Fibroblast of skin of abdomen (primary cell): ENCODE measurements around the gene GAP43. TPM values are rescaled to one million over a fixed set of nuclear protein-coding genes. Genes with fewer than 3 reads are reported as not detected.

Experiments used
- DNase-seq: peaks from one replicate; pipeline ENCODE4 v3.0.0-alpha.2; 2013
- polyA plus RNA-seq, 2 experiments: library from polyadenylated mRNA; unstranded; fragments of 120-200 nt; gene quantifications; one replicate each; pipeline ENCODE4 v1.2.1, GENCODE V29; 2013; ENCODE audit not compliant: insufficient read length in 2 of 2

The GAP43 gene, protein sequence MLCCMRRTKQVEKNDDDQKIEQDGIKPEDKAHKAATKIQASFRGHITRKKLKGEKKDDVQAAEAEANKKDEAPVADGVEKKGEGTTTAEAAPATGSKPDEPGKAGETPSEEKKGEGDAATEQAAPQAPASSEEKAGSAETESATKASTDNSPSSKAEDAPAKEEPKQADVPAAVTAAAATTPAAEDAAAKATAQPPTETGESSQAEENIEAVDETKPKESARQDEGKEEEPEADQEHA
- polyA plus RNA-seq (2013, experiment 1 of 2; ENCODE audit: insufficient read length), result 6.5 TPM
- 6.0 TPM for polyA plus RNA-seq (2013, experiment 2 of 2; ENCODE audit: insufficient read length)

DNA sequence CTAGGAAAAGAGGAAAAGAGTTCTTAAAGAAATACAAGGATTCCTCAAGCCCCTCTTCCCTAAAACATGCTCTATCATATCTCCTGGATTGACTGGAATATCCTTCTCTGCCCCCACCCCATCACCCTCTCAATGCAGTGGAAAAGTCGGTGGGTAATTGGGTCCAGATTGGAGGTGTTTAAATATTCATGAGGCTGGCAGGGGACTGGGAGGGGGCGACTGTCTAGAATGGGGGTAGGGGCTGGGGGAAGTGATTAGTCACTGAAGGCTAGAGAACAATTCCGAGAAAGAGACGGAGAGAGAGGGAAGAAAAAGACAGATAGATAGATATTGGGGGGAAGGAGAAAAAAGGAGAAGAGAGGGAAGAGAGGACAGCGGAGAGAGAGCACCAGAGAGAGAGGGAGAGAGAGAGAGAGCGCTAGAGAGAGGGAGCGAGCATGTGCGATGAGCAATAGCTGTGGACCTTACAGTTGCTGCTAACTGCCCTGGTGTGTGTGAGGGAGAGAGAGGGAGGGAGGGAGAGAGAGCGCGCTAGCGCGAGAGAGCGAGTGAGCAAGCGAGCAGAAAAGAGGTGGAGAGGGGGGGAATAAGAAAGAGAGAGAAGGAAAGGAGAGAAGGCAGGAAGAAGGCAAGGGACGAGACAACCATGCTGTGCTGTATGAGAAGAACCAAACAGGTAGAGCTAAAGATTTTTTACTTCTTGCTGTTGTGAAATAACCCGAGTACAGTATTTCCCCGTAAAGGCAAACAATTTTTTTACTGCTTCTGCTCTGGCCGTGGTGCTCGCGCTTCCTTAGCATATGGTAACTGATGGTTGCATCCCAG lies at the start of gene GAP43:
TSS of gene GAP43 (plus strand) at position 467 of the 825 bp plus-strand sequence. CDS start at position 647, 180 bp downstream.
- peak; percentile 87 for DNase-seq

DNA sequence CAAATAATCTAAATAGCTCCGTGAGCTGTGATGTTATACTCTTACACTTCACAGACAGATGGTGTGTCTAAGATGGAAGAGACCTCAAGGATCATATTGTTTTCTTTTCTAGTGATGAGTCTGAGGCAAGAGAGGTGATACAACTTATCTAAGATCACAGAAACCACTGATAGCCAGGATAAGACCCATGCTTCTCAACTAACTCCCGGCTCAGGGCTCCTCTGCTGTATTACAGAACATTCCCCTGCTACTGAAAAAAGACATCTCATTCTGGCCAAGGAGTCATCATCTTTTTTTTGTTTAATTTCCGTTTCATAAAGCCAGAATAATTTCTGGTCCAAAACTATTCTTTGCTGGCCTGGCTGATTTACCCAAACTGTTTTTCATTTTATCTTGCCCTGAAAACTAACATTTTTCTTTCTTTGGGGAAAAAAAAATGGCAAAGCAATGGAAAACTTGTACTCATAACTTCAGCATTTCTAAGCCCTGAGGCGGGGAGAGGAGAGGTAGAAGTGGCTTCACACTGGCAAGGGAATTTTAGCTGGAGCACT lies 46.9 kb upstream of the GAP43 start:
- DNase-seq, result no peak

DNA sequence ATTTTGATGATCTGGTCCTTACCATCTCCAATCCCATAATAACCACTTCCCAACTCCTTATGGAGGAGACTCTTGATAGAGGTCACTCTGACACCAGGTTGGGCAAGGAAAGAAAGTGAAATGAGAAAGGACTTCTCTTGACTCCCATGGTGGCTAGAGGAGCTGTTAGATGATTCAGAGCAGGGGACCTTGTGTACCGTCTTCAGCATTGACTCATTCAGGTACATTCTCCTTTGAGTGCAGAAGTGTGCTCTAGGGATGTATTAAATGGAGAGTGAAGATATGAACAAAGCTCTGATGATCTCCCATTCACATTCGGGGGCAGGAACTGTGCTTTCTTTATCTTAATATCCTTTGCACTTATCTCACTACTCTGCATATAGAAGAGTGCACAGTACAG lies 46.3 kb upstream of the GAP43 start:
- no peak for DNase-seq

DNA sequence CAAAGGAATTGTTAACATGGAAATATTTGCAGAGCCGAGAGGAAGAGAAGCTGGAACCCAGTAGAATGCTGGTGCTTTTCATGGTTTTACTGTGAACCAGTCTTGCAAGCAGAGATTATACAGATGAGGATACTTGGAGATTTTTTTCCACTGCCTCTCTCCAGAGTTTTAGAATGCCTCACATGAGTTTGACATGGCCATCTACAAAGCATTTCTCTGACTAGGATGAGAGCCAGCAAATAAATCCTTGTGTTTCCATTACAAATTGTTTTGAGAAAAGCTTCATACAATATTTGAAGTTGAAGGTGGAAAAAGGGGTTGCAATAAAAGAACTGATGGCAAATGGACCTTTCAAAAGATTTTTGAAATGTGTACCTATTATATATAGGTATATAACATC lies 45.0 kb upstream of the GAP43 start:
- DNase-seq, result no peak

DNA sequence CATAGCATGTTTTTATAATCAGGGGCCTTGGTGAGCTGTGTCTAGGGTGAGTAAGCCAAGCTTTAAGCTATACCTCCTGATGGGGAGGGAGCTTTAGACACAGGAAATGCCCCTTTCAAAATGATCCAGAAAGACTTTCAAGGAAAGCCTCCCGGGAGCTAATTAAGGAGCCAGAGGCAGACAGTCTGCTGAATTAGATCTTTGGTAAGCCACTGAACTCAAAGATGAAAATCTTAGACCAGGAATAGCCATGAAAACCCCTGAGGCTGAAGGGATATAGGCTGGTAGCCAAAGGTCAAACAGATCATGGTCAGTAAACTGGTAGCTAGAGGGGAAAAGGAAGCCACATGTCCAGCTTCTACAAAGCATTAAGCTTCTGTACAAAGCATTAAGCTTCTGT lies 42.7 kb upstream of the GAP43 start:
- peak; percentile 17 for DNase-seq

DNA sequence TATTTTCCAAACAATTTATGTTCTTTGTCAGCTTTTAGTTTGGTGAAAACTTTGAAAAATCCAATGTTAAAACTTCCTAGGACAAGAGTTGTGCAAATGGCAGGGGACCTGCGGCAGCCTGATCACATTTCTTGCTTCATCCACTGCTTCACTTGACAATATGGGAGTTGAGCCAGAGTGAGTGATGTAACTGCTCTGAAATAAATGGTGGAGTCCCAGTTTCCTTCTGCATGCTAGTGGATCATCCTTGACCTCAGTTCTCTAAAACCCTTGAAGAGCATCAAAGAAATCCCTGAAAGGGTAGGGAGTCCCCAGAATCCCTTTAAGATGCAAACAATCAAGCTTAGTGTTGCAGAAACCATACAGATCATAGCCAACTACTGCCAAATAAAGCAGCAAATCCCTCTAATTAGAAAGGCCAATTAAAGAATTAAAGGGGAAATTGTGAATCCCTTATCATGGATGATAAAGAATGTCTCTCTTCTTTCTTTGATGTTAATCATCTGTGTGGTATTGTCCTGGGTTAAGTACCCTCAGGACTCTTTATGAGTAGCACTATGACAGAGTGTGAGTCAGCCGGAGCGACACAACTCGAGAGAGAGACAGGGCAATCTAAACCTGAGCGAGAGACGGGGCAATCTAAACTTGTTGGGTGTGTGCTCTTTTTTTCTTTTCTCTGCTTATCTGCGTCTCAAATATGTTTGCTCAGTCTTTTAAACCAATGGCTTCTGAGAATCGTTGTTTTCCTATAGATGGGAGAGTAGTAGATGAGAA lies 41.8 kb upstream of the GAP43 start:
- DNase-seq, result peak; percentile 39

DNA sequence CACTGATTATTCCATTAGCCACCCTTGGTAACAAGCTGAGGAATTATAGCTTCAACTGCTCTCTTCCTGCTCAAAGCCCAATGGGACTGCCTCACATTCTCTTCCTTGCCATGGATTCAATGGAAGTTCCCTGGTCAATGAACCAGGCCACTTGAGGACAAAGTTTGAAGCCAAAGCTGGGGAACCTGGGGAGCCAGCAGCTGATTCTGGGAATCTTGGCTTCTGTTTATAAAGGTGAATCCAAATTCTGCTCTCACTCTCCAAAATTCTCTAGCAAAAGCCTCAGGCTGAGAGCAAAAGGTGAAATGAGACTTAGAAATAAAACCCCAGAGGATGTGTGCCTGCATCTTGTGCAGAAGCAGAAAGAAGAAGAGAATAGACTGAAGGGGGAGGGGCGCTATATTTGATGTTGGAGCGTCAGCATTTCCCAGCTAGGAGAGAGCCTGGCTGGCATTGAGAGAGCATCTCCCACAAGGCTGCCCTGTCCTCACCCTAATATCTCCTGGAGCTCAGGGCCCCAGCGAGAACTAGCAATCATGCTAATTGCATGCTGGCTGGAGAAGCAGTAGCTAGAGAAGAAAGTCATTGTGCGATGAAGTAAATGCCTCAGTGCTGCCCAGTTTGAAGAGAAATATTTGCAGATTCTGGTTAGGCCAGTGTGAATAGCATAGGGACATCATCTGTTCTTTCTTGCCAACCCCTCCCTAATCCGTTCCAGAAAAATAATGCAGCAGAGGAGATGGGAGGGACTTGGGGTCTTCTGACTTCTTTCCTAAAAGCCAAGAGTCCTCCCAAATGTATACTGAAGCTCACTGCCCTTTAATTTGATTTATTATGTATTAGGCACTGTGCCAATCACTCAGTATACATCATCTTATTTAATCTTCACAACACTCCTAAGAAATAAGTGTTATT lies 34.9 kb upstream of the GAP43 start:
- no peak for DNase-seq

DNA sequence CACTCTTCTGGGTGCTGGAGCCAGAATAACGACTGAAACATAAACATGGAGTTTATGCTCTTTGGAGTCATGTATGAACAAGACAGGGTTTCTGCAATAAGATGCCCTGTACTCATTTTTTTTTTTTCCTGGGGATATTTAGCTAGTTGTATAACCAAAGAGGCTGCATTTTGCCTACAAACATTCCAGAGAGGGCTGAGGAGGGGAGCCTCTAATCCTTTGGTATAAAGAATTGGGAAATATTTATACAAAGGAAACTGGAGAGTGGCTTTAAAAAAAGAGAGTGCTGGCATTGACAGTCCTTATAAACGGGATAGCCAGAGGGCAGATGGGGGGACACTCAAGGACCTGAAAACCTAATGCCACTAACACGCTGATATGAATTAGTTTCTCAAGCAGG lies 32.4 kb upstream of the GAP43 start:
- DNase-seq, result no peak

DNA sequence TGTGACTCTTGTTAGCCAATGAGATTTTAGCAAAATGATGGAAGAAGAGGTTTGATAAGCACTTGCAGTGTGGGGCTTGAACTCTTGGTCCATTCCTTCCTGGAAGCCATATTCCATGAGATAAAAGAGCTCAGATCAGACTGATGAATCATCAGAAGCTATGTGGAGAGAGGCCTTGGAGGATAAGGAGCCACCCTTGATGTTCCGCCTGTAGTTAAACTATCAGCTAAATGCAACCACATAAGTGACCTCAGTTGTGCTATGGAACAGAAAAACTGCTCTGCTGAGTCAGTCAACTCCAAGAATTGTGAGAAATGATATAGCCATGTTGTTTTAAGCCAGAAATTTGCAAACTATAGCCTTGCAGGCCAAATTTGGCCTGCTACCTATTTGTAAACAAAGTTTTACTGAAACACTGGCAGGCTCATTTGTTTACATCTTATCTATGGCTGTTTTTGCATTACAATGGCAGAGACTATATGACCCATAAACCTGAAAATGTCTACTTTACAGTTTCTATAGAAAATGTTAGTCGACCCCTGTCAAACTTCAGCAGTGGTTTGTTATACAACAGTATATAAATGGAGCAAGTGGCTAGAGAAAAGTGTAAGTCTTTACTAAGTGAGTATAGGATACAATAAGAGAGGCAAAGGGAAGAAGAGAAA lies 27.6 kb upstream of the GAP43 start:
- peak; percentile 14 for DNase-seq

DNA sequence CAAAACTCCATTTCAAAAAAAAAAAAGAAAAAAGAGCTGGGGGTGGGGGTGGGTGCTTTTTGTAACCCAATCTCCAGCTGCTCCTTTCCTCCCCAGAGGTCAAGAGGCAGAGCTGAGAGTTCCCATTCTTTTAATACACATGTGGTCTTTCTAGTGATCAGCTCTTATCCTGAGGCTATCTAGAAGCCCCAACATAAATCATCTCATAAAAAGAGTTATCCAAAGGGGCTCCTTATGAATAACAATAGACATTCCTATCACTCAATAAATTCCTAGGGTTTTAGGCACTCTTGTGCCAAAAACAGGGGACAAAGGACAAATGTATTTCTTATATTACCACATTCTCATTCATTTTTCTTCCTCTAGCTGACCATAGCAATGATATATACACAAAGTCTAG lies 25.1 kb upstream of the GAP43 start:
- no peak for DNase-seq

DNA sequence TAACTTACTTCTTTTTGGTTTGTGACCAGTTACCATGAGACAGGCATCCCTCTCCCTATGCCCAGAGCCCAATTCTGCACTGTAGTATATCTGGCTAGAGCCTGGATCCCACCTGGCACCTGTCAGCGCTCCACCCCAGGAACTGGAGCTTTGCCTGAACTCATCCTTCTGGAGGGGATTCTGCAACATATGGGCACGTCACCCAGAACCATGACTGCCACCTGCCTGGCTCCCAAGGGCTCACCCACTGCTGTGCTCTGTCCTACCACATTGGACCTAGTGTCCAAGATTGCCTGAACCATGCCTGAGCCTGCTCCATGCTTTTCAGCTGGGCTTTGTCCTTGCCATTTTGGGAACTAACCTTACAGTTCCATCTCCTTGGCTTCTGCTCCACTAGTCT lies 21.1 kb upstream of the GAP43 start:
- DNase-seq, result no peak

DNA sequence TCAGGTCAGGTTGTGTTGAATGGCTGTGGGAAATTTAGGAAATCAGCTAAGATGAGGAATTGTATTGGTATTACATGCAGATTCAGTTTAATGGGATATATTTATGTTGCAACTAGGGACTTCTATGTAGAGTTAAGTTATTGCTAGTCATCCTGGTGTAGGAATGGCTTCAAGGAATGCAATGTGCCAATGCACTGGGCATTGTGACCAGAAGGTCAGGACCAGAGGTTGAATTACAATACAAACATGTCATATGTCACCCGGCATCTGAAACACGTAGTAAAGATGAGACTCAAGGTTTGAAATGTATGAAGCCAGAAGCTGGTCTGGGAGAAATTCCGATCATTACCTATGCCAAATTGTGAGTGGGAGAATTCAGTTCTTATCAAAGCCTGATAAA lies 11.7 kb upstream of the GAP43 start:
- DNase-seq, result no peak

DNA sequence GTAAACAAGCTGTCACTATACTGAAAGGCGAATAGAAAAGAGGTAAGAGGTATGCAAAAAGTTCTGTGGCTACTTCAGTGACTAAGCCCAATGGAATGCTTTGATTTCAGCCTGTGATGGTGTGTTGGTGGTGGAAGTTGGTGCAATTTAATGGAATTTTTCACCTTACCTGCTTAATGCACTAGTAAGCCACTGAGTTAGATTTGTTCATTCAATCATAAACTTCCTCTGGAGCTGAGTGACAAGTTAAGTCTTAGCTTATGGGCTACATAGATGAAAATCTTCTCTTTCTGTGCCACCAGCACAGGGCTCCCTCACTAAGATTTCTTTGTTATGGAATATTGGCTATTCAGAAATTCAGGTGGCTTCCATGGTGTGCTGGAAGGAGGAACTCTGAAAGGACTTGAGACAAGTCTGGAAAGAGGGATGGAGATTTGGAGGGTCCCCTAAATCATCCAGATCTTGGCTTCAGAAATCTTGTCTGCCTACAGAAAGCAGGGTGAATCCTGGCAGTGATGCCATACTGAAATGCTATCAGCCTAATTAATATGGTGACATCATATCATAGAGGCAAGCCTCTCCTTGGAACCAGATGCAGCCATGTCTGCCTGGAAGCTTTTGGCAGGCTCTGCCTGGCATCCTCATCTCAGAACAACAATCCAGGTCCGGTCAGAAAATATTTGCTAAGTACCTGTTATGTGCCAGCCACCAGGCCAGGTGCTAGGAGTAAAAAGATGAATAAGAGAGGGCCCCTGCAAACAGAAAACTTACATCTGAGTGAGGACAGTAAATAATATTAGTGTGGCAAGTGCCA lies 8.1 kb upstream of the GAP43 start:
- DNase-seq, result peak; percentile 27

DNA sequence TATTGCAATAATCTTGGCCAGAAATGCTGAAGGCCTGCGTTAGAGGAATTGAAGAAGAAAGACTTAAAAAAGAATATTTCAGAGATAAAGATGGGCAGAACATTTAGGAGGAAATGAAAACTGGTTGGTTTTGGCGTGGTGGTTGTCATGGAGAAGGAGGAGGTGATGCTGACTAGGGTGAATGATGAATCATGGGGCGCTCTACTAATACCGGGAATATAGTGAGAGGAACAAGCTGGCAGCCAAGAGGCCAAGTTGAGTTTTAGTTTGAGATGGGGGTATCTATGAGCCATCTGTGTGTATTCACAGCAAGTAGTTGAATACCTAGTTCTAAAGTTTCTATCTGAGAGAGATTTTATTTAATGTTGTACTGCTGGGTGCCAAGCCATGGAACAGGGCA lies 6.8 kb upstream of the GAP43 start:
- no peak for DNase-seq

DNA sequence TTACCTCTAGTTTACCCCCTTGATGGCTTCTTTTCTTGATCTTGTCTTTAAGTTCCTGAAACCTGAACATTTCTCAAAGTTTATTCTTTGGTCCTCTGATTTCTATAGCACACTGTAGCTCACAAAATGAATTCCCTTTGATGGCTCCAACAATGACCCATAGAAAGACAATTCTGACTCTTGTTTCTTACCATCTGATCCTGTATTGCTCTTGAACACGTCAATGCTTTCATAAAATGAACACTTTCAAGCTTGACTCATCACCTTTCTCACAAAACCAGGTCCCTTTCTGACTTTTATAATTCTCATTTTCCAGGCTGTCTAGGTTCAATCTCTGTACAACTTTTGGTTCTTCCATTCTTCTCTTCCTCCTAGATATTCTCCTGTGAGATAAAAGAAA lies 5.7 kb upstream of the GAP43 start:
- DNase-seq, result no peak

DNA sequence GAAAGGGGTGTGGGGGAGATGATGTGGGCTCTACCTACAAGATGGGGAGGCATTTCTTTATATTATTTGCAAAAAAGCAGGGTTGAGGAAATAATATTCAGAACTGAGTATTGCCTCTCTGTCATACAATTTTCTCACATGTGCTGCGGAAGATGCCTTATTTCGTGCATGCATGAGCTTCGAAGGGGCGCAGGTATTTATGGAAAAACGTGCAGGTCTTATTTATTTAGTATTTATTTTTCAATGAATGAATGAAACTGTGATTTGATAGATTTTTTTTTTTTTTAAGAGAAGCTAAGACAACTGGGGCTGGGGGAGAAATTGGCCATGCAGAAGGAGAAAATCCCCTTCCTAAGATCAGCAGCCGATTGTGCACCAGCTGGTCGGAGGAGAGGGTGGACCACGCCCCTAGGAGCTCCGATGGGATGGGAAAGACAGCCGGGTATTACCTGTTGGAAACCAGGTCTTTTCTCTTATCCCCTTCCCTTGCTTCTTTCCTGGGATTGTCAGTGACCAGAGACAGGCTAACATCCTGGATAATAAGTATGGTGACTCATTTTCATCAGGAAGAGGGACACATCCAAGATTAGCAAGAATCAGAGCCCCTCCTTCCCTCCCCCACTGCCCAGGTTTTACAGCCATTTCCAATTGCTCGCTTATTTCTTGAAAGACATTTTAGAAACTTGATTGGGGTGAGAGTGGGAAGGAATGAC lies 875 bp downstream of the GAP43 start:
- no peak for DNase-seq

DNA sequence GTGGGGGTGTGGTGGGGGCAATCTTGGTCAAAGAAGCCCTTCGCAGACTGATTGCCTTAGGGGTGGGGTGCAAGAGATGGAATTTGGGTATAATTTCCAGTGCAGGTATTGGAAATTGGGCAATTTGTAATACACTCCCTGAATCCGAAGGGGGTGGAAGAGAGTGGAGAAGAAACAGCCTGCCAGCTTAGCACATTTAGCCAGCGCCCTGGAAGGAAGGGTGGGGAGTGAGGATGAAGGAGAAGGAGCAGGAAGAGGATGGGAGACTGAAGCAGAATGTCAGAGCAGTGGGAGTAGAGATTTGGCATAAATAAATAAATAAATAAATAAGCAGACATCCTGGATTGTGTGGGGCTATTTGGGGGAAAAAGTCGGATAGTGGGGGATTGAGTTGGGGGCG lies 1.6 kb downstream of the GAP43 start:
- DNase-seq, result no peak

DNA sequence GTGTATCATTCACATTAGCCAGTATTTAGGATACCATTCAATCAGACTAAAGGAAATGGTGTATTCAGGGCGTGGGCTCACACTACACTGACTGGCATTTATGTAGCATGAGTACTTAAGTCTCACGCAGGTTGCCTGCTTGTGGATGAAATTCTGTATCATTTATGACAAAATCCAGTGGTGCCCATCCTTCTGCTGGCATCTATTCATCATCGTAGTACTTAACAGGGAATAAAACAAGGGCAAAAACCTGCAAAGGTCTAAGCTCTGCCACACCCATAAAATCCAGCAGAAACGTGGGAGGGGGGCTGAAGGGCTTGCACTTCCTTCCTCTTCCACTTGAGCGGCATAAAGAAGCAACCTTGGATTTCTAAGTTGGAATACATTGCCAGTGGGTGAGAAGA lies 2.7 kb downstream of the GAP43 start:
- DNase-seq, result no peak

DNA sequence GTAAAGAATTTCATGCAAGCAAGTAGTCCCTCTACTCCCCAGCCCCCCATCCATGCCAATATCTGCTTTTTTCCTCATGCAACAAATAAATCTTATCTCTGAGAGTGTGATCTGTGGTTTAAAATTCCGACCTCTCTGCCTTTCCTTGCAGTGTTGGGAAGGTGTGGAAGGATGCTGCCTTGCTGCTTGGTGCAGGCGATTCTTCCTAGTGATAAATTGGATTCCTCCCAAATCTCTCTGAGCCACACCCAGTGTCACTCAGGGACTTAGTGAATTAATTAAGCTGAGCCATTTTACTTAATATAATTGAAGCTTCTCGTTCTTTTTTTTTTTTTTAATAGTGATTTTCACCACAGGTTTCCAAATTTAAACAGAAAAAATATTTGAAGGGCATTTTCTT lies 3.4 kb downstream of the GAP43 start:
- DNase-seq, result no peak
